Lower leg skin (tissue), 4 donors: Measurements from ENCODE around the gene PATJ. TPM values are rescaled to one million over a fixed set of nuclear protein-coding genes. Genes with fewer than 3 reads are reported as not detected.

Experiments used
- DNase-seq, 2 donors: peaks; one replicate each; pipeline ENCODE4 v3.0.0-alpha.2; 2019; ENCODE audit warnings: low spot score in 2 of 2
- H3K4me3 ChIP-seq: fragments of 200-600 bp; sonication (generic); 2 replicates; pipeline ENCODE4 v1.5.1; 2017; ENCODE audit warnings: mild to moderate bottlenecking, low read depth; ENCODE audit not compliant: poor library complexity, severe bottlenecking
- POLR2A ChIP-seq, 2 donors: fragments of 450-650 bp; IDR thresholded peaks; one replicate each; pipeline ENCODE4 v1.6.1; 2016 to 2017; ENCODE audit warnings: antibody characterized with exemption in 2 of 2, mild to moderate bottlenecking in 1 of 2, moderate library complexity in 1 of 2
- WGBS, 2 donors: methylation state at CpG; one replicate each; pipeline ENCODE4 v1.1.5; 2018; 5-methylcytosine and 5-hydroxymethylcytosine counted together
- intact Hi-C: fragments of 100-400 bp; cut with DNase I; formaldehyde crosslinking; loops from one replicate; pipeline ENCODE4 v1.15.0; 2023; ENCODE audit warnings: low total_unique reads
- total RNA-seq, 4 donors: library from RNA; depleted of rRNA; stranded (reverse); fragments of >200 nt; gene quantifications; one replicate each; pipeline ENCODE4 v1.1.0, GENCODE V29; 2016
- TF ChIP-seq, protein P1 (sequence below), 3 donors: fragments of 450-650 bp; IDR thresholded peaks; one replicate each; pipeline ENCODE4 v1.5.1; 2016; ENCODE audit warnings: antibody characterized with exemption in 3 of 3, mild to moderate bottlenecking in 3 of 3, moderate library complexity in 2 of 3

Gene PATJ
- total RNA-seq, 4 donors from 2014 or later, result 50.5 to 89.3 (median 64.5) TPM

DNA sequence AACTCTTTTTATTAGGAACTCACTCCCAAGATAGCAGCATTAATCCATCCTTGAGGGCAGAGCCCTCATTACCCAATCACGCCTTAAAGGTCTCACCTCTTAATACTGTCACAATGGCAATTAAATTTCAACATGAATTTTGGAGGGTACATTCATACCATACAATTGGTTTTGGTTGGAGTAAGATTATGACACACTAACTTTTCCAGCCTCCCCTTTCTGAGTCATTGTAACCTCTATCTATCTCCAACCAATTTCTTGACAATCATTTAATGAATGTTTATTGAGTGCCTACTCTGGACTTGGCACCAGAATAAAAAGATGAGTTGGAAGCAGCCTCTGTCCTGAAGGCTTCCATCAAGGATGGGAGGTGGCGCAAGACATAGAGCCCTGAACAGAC lies 358.2 kb downstream of the PATJ start:
- no peak for TF ChIP-seq POLR2A (IDR thresholded peaks at IDR 0.05)
- TF ChIP-seq, protein P1, sequence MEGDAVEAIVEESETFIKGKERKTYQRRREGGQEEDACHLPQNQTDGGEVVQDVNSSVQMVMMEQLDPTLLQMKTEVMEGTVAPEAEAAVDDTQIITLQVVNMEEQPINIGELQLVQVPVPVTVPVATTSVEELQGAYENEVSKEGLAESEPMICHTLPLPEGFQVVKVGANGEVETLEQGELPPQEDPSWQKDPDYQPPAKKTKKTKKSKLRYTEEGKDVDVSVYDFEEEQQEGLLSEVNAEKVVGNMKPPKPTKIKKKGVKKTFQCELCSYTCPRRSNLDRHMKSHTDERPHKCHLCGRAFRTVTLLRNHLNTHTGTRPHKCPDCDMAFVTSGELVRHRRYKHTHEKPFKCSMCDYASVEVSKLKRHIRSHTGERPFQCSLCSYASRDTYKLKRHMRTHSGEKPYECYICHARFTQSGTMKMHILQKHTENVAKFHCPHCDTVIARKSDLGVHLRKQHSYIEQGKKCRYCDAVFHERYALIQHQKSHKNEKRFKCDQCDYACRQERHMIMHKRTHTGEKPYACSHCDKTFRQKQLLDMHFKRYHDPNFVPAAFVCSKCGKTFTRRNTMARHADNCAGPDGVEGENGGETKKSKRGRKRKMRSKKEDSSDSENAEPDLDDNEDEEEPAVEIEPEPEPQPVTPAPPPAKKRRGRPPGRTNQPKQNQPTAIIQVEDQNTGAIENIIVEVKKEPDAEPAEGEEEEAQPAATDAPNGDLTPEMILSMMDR (IDR thresholded peaks at IDR 0.05), result no peak
- intact Hi-C loops, result no loop called here
- no peak for DNase-seq

DNA sequence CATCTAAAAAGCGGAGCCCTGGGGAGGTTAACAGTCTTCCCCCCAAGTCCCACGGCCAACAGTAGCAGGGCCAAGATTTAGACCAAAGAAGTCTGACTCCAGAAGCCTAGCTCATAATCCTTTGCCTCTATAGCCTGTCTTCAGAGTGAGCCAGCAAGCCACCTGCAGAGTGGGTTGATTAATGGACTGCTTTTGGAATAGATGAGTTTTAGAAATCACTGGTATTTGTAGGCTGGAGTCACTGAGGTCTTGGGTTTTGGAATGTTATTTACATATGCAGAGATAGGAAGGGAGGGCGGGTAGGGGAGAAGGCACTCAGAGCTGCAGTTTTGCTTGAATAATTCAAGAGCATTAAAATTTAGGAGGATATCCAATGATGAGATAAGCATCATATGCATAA lies 361.6 kb downstream of the PATJ start:
- H3K4me3 ChIP-seq, result no peak overlapping the region
- WGBS, 2 donors, result 92 to 94% methylated on average over 3 of the region's 3 CpGs
- TF ChIP-seq POLR2A (IDR thresholded peaks at IDR 0.05), result no peak
- TF ChIP-seq, protein P1 (IDR thresholded peaks at IDR 0.05), result no peak
- no peak for DNase-seq
- intact Hi-C loops, result no loop called here

More for the DNA sequence above, 358.2 kb downstream of the PATJ start:
- WGBS, 2 donors, result 91 to 93% methylated on average over 2 of the region's 2 CpGs
- no peak overlapping the region for H3K4me3 ChIP-seq

DNA sequence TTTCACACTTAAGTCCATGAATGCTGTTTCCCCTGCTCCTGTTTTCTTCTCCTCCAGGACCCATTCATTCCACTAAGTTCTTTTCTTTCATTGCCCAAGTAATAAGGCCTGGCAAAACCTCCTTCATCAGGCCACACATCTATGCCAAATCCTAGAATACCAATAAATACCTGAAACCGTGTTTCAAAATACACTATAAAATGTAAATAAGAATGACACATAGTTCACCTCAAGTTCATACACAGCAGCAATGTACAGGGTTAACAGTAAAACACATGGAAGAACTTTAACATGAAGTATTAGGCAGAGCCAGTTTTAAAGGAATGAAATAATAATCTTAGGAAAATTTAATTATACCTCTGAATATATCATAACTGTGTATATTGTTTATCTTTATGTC lies 365.6 kb downstream of the PATJ start:
- WGBS, 2 donors, result 47 to 57% methylated on average over 1 of the region's 1 CpG
- no peak overlapping the region for H3K4me3 ChIP-seq
- no peak for DNase-seq
- intact Hi-C loops, result no loop called here
- TF ChIP-seq, protein P1 (IDR thresholded peaks at IDR 0.05), result no peak
- TF ChIP-seq POLR2A (IDR thresholded peaks at IDR 0.05), result no peak

DNA sequence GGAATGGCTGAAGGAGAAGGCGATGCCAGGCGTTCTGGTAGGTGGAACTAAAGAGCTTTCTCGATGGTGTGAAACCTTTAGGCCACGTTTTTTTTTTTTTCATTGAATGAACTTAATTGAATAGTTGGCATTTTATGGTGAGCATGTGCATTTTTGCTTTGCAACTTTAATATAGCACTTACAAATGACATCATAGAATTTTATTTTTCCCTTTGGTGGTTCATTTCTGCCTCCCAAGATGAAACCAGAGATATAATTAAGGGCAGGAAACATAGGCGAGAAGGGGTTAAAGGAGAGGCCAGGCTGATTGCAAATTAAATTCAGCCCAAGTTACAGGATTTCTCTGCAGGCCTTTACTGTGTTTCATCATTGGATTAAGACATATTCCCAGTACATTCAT lies 366.8 kb downstream of the PATJ start:
- H3K4me3 ChIP-seq, result no peak overlapping the region
- intact Hi-C loops, result no loop called here
- WGBS, 2 donors, result 86 to 91% methylated on average over 5 of the region's 5 CpGs
- no peak for TF ChIP-seq POLR2A (IDR thresholded peaks at IDR 0.05)
- TF ChIP-seq, protein P1 (IDR thresholded peaks at IDR 0.05), result no peak
- DNase-seq, result no peak

DNA sequence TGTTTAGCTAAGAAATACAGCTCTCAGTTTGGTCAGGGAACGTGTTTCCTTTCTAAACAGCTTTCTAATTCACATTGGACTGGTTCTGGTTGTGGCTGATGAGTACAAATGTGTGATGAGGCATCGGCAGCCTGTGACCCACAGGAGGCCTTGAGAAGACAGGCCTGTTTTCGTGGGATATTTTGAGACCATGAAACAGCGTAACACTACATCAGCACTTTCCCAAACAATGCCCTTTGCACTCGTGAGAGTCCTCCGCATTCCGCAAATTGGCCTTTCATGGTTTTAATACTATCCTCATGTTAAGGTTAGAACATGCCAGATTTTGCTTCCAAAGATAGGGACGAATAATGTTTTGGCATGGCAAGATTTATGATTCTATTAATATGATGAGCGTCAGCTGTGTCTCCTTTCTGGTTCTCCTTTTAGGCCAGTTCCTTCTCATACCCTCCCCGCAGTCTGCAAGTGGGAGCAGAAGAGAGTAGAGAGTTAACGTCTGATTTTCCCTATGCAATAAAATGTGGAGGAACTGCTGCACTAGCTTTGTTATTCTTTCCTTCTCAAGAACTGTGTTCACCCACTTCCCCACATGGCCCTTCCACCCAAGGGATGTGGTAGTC lies 368.0 kb downstream of the PATJ start:
- no peak for DNase-seq
- TF ChIP-seq POLR2A (IDR thresholded peaks at IDR 0.05), result no peak
- TF ChIP-seq, protein P1 (IDR thresholded peaks at IDR 0.05), result no peak
- intact Hi-C loops, result no loop called here
- WGBS, 2 donors, result 65 to 74% methylated on average over 11 of the region's 11 CpGs
- no peak overlapping the region for H3K4me3 ChIP-seq

DNA sequence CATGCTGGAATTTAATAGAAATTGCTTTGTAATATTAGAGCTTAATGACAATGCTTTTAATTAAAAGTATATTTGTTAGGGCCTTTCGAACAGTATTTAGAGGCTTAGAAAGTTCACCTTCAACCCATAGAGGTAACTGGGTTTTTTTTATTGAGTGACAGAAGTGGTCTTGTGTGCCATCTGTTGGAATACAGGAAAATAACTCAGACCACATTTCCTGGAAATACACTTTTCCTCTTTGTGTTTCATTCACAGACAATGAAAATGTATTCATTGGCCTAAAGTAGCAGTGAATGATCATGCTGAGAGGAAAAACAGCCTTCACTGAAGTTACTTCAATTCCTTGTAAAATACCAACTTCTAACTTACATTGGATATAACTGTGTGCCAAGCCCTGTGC lies 368.8 kb downstream of the PATJ start:
- DNase-seq, result no peak
- TF ChIP-seq POLR2A (IDR thresholded peaks at IDR 0.05), result no peak
- TF ChIP-seq, protein P1 (IDR thresholded peaks at IDR 0.05), result no peak
- WGBS, 2 donors, result 89 to 100% methylated on average over 1 of the region's 1 CpG
- intact Hi-C loops, result no loop called here
- H3K4me3 ChIP-seq, result no peak overlapping the region
